ENCODE measurements around the gene CA12.

CA12 gene

GRCh38 chr15:63401714-63402497 is 20.3 kb upstream of the CA12 start:
- DNase-seq, result no peak

- DNase-seq, result no peak
These were observed 19.4 kb upstream of the CA12 start for GRCh38 chr15:63401078-63401477.

- no peak for DNase-seq
These were observed 16.8 kb upstream of the CA12 start for GRCh38 chr15:63398456-63398855.

GRCh38 chr15:63396152-63396928 is 14.7 kb upstream of the CA12 start:
- DNase-seq, result no peak

GRCh38 chr15:63395730-63396151 is 14.1 kb upstream of the CA12 start:
- DNase-seq, result no peak

DNA sequence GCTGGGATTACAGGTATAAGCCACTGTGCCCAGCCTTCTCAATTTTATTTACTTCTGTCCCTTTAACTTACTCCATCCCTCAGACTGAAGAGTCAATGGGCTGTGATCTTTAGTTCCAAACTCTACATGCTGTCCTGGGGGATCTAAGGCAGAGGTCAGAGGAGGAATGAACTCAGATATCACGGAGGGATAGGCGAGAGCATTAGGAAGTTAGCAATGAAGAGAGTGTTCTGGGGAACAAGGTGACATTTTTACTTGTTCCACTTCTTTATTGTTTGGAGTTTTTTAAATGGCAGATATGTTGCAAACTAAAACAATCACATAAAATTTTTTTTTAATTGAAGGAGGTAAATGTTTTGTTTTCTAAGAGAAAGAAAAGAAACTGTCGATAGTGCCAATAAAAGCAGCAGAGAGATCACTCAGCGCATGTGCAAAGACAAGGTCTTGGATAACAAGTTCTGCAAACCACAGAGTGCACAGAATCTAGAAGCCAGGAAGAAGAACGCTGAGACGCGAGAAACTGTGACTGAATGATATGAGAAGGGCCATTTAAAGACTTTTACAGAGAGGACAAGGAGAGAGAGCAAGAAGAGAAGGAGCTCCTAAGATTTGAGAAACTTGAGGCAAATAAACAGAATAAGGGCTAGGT is 10.8 kb upstream of the CA12 start:
- peak; percentile 61 for DNase-seq

DNA sequence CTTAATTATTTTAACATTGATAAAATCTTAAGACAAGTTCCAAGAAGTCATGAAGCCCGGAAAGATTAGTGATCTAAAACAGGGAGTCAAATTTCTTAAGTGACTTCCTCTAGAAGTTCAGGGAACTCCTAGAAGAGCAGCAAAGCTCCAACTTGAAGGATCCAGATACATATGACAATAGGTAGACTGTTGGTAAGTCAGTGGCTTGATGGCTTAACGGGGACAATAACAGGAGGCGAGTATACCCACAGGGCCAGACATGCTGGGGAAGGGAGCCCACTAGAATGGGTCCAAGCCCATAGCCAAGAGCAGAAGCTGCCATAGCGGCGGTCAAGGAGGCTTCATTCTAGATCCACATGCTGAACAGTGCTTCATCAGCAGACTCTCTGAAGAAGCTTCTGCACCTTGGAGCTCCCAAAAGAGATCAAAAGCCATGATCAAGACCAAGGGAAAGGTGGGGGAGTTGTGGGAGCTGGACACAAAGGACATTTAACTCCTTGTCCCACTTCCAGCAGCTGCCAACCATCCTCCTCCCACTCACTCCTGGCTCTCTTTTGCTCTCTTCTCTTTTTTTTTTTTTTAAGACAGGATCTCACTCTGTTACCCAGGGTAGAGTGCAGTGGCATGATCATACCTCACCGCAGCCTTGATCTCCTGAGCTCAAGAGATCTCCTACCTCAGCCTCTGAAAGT is 10.2 kb upstream of the CA12 start:
- DNase-seq, result no peak

- no peak for DNase-seq
These were observed 9.0 kb upstream of the CA12 start for GRCh38 chr15:63390689-63391088.

DNA sequence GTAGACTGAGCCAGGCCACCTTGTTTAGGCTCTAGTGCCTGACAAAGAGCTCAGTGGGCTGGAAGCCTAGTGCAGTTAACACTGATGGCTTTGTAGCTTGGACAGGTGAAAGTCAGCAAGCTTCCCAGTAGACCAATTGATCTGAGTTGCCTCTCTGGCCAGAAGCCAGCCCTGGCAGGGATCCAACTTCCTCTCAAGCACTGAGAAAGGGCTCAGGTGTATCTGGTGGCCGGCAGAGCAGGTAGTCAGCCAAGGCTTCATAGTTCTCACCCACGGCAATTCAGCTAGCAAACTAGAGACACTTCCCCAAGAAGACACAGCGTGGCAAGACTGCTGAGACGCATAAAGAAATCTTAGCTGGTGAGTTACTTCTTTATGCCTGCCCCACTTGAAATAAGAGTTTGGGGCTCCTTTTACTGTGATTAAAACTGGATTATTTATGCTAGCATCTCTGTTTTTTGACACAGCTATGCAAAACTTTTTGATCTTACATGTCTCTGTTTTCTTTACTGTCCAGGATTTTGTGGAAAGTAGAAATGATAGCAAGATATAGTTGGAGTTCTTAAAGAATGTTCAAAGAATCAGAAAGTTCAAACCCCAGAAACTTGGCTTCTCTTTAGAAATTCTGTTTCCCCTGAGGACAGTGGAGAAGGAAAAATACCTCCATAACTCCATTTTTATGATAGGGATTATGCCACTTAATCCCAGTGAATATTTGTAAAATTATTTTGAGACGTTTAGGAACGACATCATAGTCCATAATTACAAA is 8.4 kb upstream of the CA12 start:
- DNase-seq, result no peak

GRCh38 chr15:63388511-63388910 is 6.9 kb upstream of the CA12 start:
- no peak for DNase-seq

DNA sequence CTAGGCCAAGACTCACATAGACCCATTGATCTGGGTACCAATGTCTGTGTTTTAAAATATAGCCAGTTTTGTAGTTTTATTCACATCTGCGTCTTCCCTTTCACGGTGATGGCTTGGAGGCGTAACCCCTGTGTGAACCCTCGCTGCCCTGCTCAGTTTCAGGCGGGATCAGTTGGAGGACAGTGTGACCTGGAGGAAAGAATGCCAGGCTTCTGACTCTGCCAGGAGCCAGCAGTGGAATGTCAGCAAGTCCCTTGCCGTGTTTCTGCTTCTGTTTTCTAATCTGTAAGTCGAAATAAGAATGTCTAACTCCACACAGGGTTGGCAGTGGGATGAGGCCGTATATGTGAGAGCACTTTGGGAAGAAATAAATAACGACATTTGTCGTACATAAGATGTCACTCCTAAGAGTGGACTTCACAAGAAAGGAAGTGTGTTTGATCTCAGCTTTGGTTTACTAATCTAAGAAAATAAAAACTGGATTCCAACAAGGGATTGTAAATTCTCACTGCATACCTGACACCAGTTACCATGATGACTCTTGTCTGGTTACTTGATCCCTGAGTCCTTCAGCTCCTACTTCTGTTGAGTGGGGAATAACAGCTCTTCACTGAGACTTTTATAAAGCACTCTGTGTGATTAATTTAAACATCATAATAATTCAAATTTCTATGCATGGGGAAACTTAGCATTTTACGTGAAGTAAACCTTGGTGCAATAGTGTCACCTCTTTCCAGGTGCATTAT is 6.3 kb upstream of the CA12 start:
- no peak for DNase-seq

- no peak for DNase-seq
These were observed 4.4 kb upstream of the CA12 start for GRCh38 chr15:63385911-63386531.

GRCh38 chr15:63384906-63385305 is 3.3 kb upstream of the CA12 start:
- DNase-seq, result no peak

DNA sequence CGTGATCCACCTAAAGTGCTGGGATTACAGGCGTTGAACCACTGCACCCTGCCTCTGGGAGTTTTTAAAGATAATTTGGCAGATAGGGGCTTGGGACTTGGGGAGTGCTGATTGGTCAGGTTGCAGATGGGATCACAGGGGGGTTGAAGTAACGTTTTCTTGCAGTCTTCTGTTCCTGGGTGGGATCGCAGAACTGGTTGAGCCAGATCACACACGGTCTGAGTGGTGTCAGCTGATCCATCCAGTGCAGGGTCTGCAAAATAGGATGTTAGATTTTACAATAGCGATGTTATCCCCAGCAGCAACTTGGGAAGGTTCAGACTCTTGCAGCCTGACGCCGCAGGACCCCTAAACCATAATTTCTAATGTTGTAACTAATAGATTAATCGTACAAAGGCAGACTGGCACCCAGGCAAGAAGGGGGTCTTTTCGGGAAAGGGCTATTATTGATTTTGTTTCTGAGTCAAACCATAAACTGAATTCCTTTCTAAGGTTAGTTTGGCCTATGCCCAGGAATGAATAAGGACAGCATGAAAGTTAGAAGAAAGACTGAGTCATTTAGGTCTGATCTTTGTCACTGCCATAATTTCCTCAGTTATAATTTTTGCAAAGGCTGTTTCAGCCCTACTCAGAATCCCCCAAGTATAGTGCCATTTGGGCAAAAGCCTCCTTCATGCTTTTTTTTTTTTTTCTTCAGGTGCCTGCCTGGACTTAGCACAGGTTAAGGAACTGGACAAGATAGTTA is 1.5 kb upstream of the CA12 start:
- DNase-seq, result no peak

- no peak for DNase-seq
These were observed 801 bp downstream of the CA12 start for GRCh38 chr15:63380808-63381282.

DNA sequence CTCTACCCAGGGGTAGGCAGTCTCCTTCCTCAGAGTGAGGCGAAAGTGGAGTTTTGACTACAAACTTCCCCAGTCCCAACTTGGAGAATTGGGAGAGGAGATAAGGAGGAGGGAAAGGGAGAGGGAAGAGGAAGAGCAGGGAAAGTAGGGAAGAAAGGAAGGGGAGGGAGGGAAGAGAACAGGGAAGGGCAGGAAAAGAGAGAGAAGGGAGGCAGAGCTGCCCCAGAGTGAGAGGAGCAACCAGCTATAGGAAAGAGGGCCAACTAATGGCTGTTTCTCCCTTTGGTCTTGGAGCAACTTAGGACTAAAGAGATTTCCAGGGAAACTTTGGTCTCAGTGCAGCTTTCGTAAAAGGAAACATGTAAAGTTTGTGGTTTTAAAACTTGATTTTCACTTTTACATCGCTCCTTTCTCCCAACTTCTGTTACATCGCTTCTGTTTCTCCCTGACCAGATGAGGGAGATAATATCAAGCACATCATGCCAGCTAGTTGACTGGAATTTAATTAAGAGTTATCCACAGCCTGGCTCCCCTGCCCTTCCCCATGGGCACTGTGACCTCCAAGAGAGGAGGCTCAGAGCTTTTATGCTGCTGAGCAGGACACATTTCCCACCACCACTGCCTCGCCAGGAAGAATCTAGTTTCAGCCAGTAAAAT is 1.4 kb downstream of the CA12 start:
- DNase-seq, result no peak

DNA sequence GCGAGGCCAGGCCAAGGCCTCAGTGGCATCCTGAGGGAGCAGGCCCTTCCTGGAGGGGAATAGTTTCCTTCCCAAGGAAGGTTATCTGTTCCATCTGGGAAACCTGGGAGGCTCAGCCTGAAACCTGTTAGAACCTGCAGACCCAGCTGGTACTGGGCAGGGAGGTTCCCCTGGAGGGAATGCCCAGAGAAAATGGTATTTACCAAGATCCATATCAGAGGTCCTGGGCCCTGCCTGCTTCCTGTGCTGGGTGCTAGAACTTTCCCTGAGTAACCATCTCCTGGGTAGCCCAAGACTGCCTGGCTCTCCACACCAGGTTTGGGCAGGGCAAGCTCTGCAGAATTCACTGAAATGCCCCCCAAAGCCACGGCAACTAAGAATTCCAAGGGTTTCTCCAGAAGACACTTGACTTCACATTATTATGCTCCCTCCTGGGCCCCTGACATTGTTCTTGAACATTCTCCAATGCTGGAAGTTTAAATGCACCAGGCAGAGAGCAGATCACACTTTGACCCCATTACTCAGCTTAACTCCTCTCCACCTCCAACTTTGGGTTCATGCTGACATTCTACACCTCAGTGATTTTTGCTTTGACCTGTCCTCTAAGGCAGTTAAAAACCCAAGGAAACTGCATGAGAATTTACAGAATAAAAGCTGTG is 2.0 kb downstream of the CA12 start:
- no peak for DNase-seq

GRCh38 chr15:63378946-63379345 is 2.7 kb downstream of the CA12 start:
- DNase-seq, result no peak

All from Kasumi-1 (cell line).